ENCODE data around the gene THEMIS.

GRCh38 chr6:127796713-127797112 lies 104.1 kb downstream of the THEMIS start:
- TF ChIP-seq CTCF (IDR thresholded peaks at IDR 0.05; ENCODE audit: low read depth, low read length): no peak
- no peak for TF ChIP-seq EZH2phosphoT487 (IDR thresholded peaks at IDR 0.05; ENCODE audit: low read depth)
